Measurements from ENCODE around the gene DDX11.
"Not testable (repeated sequence)": the region's sequence is repeated elsewhere in the genome, so short reads cannot be mapped to it uniquely, and the experiment has no call there.

DDX11 gene

GRCh38 chr12:31119803-31120211, 46.1 kb downstream of the DDX11 start:
- no peak for DNase-seq (ENCODE audit: low read depth)
- TF ChIP-seq, protein P1, sequence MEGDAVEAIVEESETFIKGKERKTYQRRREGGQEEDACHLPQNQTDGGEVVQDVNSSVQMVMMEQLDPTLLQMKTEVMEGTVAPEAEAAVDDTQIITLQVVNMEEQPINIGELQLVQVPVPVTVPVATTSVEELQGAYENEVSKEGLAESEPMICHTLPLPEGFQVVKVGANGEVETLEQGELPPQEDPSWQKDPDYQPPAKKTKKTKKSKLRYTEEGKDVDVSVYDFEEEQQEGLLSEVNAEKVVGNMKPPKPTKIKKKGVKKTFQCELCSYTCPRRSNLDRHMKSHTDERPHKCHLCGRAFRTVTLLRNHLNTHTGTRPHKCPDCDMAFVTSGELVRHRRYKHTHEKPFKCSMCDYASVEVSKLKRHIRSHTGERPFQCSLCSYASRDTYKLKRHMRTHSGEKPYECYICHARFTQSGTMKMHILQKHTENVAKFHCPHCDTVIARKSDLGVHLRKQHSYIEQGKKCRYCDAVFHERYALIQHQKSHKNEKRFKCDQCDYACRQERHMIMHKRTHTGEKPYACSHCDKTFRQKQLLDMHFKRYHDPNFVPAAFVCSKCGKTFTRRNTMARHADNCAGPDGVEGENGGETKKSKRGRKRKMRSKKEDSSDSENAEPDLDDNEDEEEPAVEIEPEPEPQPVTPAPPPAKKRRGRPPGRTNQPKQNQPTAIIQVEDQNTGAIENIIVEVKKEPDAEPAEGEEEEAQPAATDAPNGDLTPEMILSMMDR (IDR thresholded peaks at IDR 0.05; ENCODE audit: low read depth, low read length, missing control alignments), result no peak
- in situ Hi-C loops (cut with HindIII; ENCODE audit: low sequenced_read_pairs), result no loop called here
- H3K4me3 ChIP-seq (ENCODE audit: low read depth, low read length), result no peak overlapping the region

- DNase-seq (ENCODE audit: low read depth), result no peak
- H3K4me3 ChIP-seq (ENCODE audit: low read depth, low read length), result no peak overlapping the region
- TF ChIP-seq, protein P1 (IDR thresholded peaks at IDR 0.05; ENCODE audit: low read depth, low read length, missing control alignments), result no peak
- in situ Hi-C loops (cut with HindIII; ENCODE audit: low sequenced_read_pairs), result no loop called here
Observed at GRCh38 chr12:31120392-31121008, 46.8 kb downstream of the DDX11 start.

DNA sequence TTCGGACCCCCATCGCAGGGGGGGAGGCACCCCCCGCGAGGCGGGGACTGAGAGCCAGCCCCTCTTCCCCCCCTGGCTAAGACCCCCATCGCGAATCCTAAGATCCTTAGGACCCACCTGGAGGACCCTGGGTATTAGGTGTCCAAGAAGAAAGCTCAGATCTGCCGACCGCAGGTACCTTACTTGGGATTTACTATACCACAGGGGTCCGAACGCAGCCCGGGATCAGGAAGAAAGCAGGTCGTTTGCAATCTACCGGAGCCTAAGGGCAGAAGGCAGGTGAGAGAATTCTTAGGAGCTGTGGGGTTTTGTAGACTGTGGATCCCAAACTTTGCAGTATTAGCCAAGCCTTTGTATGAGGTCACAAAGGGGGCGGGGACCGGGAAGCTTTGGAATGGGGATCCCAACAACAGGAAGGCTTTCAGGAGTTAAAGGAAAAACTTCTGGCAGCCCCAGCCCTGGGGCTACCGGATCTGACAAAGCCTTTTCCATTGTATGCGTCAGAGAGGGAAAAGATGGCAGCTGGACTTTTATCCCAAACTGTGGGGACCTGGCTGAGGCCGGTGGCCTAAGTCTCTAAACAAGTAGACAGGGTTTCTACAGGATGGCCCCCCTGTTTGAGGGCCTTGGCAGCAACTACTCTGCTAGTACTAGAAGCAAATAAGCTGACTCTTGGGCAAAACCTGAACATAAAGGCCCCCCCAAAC, 47.5 kb downstream of the DDX11 start:
- DNase-seq (ENCODE audit: low read depth); in situ Hi-C loops (cut with HindIII; ENCODE audit: low sequenced_read_pairs): not testable (repeated sequence)

GRCh38 chr12:31122481-31122880, 48.8 kb downstream of the DDX11 start:
- DNase-seq (ENCODE audit: low read depth), result no peak
- no peak overlapping the region for H3K4me3 ChIP-seq (ENCODE audit: low read depth, low read length)
- in situ Hi-C loops (cut with HindIII; ENCODE audit: low sequenced_read_pairs), result no loop called here
- TF ChIP-seq, protein P1 (IDR thresholded peaks at IDR 0.05; ENCODE audit: low read depth, low read length, missing control alignments), result no peak

More for the DNA sequence above, 47.5 kb downstream of the DDX11 start:
- not testable (repeated sequence) for H3K4me3 ChIP-seq (ENCODE audit: low read depth, low read length)

DNA sequence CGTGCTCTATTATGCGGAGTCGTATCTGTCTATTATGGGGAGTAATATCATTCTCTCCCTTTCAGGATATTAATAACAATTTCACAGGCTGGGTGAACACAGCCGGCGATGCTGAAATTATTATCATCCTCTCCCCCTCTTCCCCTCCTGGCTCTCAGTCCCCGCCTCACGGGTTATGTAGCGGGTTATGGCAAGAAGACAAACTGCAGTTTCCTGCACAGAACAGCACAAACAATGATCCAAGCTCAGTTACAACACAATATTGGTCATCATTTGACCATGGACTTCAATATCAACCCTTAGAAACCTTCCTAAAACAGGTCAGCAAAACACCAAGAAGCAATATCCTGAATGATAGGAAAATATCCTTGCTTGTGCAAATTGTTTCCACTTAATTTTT, 50.5 kb downstream of the DDX11 start:
- DNase-seq (ENCODE audit: low read depth); H3K4me3 ChIP-seq (ENCODE audit: low read depth, low read length); in situ Hi-C loops (cut with HindIII; ENCODE audit: low sequenced_read_pairs): not testable (repeated sequence)

GRCh38 chr12:31125171-31125570, 51.5 kb downstream of the DDX11 start:
- in situ Hi-C loops (cut with HindIII; ENCODE audit: low sequenced_read_pairs); DNase-seq (ENCODE audit: low read depth); H3K4me3 ChIP-seq (ENCODE audit: low read depth, low read length): not testable (repeated sequence)

- H3K4me3 ChIP-seq (ENCODE audit: low read depth, low read length); DNase-seq (ENCODE audit: low read depth); in situ Hi-C loops (cut with HindIII; ENCODE audit: low sequenced_read_pairs): not testable (repeated sequence)
Observed at GRCh38 chr12:31127209-31127848, 53.7 kb downstream of the DDX11 start.

- H3K4me3 ChIP-seq (ENCODE audit: low read depth, low read length); in situ Hi-C loops (cut with HindIII; ENCODE audit: low sequenced_read_pairs); DNase-seq (ENCODE audit: low read depth): not testable (repeated sequence)
Observed at GRCh38 chr12:31136581-31136980, 62.9 kb downstream of the DDX11 start.

DNA sequence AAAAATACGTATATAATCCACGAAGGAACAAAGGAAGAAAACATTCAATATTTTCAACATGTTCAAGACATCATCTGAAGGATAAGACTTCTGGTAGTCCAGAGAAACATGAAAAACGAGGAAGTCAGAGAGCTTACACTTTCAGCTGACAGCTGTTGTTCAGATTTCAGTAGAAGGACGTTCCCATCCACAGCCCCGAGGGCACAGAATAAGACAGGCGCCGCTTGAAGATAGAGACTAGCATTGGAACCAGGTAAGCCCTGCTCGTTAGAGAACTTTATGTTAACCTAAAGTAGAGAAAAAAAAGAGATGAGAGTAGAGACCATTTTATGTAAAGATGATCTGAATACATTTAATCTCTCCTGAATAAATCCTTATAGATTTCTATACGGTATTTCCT, 71.1 kb downstream of the DDX11 start:
- in situ Hi-C loops (cut with HindIII; ENCODE audit: low sequenced_read_pairs); H3K4me3 ChIP-seq (ENCODE audit: low read depth, low read length); DNase-seq (ENCODE audit: low read depth): not testable (repeated sequence)

DNA sequence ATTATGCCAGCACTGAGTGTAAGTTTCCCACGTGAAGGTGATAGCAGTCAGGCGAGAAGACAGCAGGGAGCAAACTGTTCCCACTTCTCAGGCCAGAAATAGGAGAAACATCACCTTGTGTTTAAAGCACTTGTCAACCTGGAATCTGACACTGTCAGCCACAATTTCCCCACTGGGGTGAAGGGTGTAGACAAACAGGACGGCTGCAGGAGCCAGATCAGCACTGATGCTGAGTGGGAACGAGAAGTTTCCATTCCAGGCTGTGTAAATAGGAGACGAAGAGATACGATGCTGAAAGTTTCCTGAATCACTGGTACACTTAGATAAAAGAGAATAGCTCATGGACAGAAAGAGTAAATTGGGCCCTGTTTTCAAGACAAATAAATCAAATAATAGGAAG, 71.6 kb downstream of the DDX11 start:
- in situ Hi-C loops (cut with HindIII; ENCODE audit: low sequenced_read_pairs); DNase-seq (ENCODE audit: low read depth); H3K4me3 ChIP-seq (ENCODE audit: low read depth, low read length): not testable (repeated sequence)

- DNase-seq (ENCODE audit: low read depth); H3K4me3 ChIP-seq (ENCODE audit: low read depth, low read length); in situ Hi-C loops (cut with HindIII; ENCODE audit: low sequenced_read_pairs): not testable (repeated sequence)
Observed at GRCh38 chr12:31147415-31147814, 73.8 kb downstream of the DDX11 start.

- H3K4me3 ChIP-seq (ENCODE audit: low read depth, low read length); DNase-seq (ENCODE audit: low read depth); in situ Hi-C loops (cut with HindIII; ENCODE audit: low sequenced_read_pairs): not testable (repeated sequence)
Observed at GRCh38 chr12:31150766-31151165, 77.1 kb downstream of the DDX11 start.
